GM10847 (cell line): ENCODE results near the gene ARRB1.

ENCODE experiments used
- POLR2A ChIP-seq: IDR thresholded peaks from 2 replicates; pipeline ENCODE4 v1.6.1; 2011; ENCODE audit not compliant: insufficient read length; ENCODE audit errors: extremely low read depth

The ARRB1 gene

GRCh38 chr11:75334976-75335375 lies 16.5 kb downstream of the ARRB1 start:
- TF ChIP-seq POLR2A = no peak

GRCh38 chr11:75334402-75334891 lies 17.0 kb downstream of the ARRB1 start:
- no peak for TF ChIP-seq POLR2A

- TF ChIP-seq POLR2A = no peak
Measured at GRCh38 chr11:75333807-75334140, 17.7 kb downstream of the ARRB1 start.

GRCh38 chr11:75333022-75333806 lies 18.2 kb downstream of the ARRB1 start:
- TF ChIP-seq POLR2A = no peak

- no peak for TF ChIP-seq POLR2A
Measured at GRCh38 chr11:75330291-75330690, 21.2 kb downstream of the ARRB1 start.

GRCh38 chr11:75328426-75329277 lies 22.8 kb downstream of the ARRB1 start:
- no peak for TF ChIP-seq POLR2A

GRCh38 chr11:75326439-75326810 lies 25.0 kb downstream of the ARRB1 start:
- no peak for TF ChIP-seq POLR2A

- TF ChIP-seq POLR2A = no peak
Measured at GRCh38 chr11:75325713-75326438, 25.6 kb downstream of the ARRB1 start.

GRCh38 chr11:75324740-75325139 lies 26.7 kb downstream of the ARRB1 start:
- no peak for TF ChIP-seq POLR2A

- TF ChIP-seq POLR2A = no peak
Measured at GRCh38 chr11:75324189-75324588, 27.3 kb downstream of the ARRB1 start.

- no peak for TF ChIP-seq POLR2A
Measured at GRCh38 chr11:75323609-75324008, 27.9 kb downstream of the ARRB1 start.

GRCh38 chr11:75320643-75321042 lies 30.8 kb downstream of the ARRB1 start:
- TF ChIP-seq POLR2A = no peak

GRCh38 chr11:75320046-75320618 lies 31.3 kb downstream of the ARRB1 start:
- TF ChIP-seq POLR2A = no peak

GRCh38 chr11:75319035-75319877 lies 32.2 kb downstream of the ARRB1 start:
- TF ChIP-seq POLR2A = no peak
